A673 (cell line): Measurements from ENCODE around the gene HABP2. TPM values are rescaled to one million over a fixed set of nuclear protein-coding genes. Genes with fewer than 3 reads are reported as not detected.

ENCODE experiments used
- BruUV-seq: library from RNA; stranded (reverse); fragments of 400-500 nt; replicated peaks from 2 replicates; lab custom pipeline; 2021; lab: Mats Ljungman, UMichigan
- CTCF ChIA-PET: fragments of 300-600 bp; sonication (Branson Sonifier 250); formaldehyde crosslinking; loops from one replicate; lab custom pipeline; 2022; ENCODE audit warnings: antibody characterized with exemption; lab: Charles Lee
- POLR2A ChIA-PET: fragments of 300-600 bp; sonication (Branson Sonifier 250); formaldehyde crosslinking; loops from one replicate; lab custom pipeline; 2022; ENCODE audit warnings: antibody characterized with exemption; ENCODE audit not compliant: low non-redundant PET; lab: Charles Lee
- DNase-seq: peaks from one replicate; pipeline ENCODE4 v3.0.0-alpha.2; 2015; ENCODE audit warnings: low spot score
- H3K27ac ChIP-seq: fragments of 200-600 bp; sonication (generic); 2 replicates; pipeline ENCODE4 v1.5.1; 2016; ENCODE audit warnings: mixed run types, low read depth, mild to moderate bottlenecking, mixed read lengths, antibody characterized with exemption, low read length; ENCODE audit not compliant: poor library complexity, severe bottlenecking
- H3K27me3 ChIP-seq: fragments of 200-600 bp; sonication (generic); replicated peaks from 2 replicates; pipeline ENCODE4 v1.6.1; 2017; ENCODE audit warnings: mixed run types, low read depth, mild to moderate bottlenecking, mixed read lengths, antibody characterized with exemption, low read length; ENCODE audit not compliant: insufficient read depth, poor library complexity
- H3K36me3 ChIP-seq: fragments of 200-600 bp; sonication (generic); 2 replicates; pipeline ENCODE4 v1.6.1; 2016; ENCODE audit warnings: mixed run types, mild to moderate bottlenecking, mixed read lengths, antibody characterized with exemption, low read length; ENCODE audit not compliant: insufficient read depth, poor library complexity, severe bottlenecking
- H3K4me1 ChIP-seq: fragments of 200-600 bp; sonication (generic); 2 replicates; pipeline ENCODE4 v1.6.1; 2017; ENCODE audit warnings: mixed run types, mild to moderate bottlenecking, mixed read lengths, antibody characterized with exemption, low read length; ENCODE audit not compliant: insufficient read depth, poor library complexity, severe bottlenecking
- H3K4me3 ChIP-seq: fragments of 200-600 bp; sonication (generic); 2 replicates; pipeline ENCODE4 v1.5.1; 2016; ENCODE audit warnings: low read depth, mixed run types, mild to moderate bottlenecking, mixed read lengths, low read length; ENCODE audit not compliant: poor library complexity, severe bottlenecking
- H3K9me3 ChIP-seq: fragments of 200-600 bp; sonication (generic); 2 replicates; pipeline ENCODE4 v1.6.1; 2016; ENCODE audit warnings: mixed run types, low read depth, mild to moderate bottlenecking, mixed read lengths, antibody characterized with exemption, low read length; ENCODE audit not compliant: poor library complexity, severe bottlenecking
- EZH2 ChIP-seq: fragments of 200-600 bp; sonication (generic); IDR thresholded peaks from 2 replicates; pipeline ENCODE4 v1.6.1; 2017; ENCODE audit warnings: borderline replicate concordance, low read depth, mild to moderate bottlenecking, mixed read lengths, antibody characterized with exemption, low read length; ENCODE audit not compliant: poor library complexity, severe bottlenecking
- intact Hi-C: fragments of 100-400 bp; cut with micrococcal nuclease; formaldehyde crosslinking; loops from one replicate; pipeline ENCODE4 v1.10.0; 2022; ENCODE audit not compliant: unreplicated experiment
- total RNA-seq: library from RNA; stranded (reverse); gene quantifications from 2 replicates; pipeline ENCODE4 v1.2.3, GENCODE V29; 2021
- TF ChIP-seq, protein P1 (sequence below): fragments of 300-800, 200-600 bp; sonication (generic); conservative IDR thresholded peaks from 2 replicates; pipeline ENCODE4 v1.5.1; 2017; ENCODE audit warnings: low read depth, mild to moderate bottlenecking, antibody characterized with exemption, low read length, moderate library complexity, mixed read lengths

HABP2 gene
- total RNA-seq, 1 experiment from 2014 or later = not detected

DNA sequence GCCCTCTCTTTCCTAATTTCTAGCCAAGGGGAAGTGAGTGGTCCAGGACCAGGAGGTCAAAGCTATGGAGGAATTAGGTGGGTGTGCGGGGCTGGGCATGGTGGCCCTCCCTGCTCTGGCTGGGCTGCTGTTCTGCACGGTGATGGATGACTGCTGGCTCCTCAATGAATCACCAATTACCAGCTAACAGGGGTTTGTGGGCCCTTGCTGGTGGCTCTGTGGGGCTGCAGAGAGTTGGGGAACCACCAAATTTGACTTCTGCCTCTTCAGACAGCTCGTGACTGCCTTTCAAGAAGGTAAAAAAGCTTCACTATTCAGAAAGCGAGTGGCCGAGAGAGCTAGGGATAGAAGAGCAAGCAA lies 35.0 kb upstream of the HABP2 start:
- Histone ChIP-seq H3K36me3 (no peaks in the 10 kb centered on the region), H3K4me3 (no peak overlapping the region), H3K27me3 (no peaks in the 10 kb centered on the region), H3K27ac (no peak overlapping the region), H3K9me3 (no peaks in the 10 kb centered on the region), H3K4me1 (no peaks in the 10 kb centered on the region)
- BruUV-seq = no TSS peak
- CTCF ChIA-PET = no interaction called here
- intact Hi-C loops = no loop called here
- POLR2A ChIA-PET = no interaction called here
- no peak for DNase-seq
- TF ChIP-seq EZH2 = no peak
- TF ChIP-seq, protein P1, sequence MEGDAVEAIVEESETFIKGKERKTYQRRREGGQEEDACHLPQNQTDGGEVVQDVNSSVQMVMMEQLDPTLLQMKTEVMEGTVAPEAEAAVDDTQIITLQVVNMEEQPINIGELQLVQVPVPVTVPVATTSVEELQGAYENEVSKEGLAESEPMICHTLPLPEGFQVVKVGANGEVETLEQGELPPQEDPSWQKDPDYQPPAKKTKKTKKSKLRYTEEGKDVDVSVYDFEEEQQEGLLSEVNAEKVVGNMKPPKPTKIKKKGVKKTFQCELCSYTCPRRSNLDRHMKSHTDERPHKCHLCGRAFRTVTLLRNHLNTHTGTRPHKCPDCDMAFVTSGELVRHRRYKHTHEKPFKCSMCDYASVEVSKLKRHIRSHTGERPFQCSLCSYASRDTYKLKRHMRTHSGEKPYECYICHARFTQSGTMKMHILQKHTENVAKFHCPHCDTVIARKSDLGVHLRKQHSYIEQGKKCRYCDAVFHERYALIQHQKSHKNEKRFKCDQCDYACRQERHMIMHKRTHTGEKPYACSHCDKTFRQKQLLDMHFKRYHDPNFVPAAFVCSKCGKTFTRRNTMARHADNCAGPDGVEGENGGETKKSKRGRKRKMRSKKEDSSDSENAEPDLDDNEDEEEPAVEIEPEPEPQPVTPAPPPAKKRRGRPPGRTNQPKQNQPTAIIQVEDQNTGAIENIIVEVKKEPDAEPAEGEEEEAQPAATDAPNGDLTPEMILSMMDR = no peak

DNA sequence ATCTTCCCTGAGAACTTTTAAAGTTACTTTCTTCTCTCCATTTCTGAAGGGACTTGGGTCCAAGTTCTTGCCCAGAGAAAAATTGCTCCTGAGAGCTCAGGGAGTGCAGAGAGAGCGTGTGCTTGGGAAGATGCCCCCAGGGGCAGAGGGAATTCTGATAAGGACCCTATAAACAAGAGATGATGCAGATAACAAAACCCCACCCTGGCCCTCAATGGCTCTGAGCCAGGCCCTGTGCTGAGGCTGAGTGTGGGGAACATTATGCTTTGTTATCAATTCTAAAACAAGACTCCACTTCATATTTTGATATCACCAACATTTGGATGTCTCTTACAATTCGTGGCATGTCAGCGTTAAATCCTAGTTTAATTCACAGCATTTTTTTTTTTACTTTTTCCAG lies 34.4 kb upstream of the HABP2 start:
- Histone ChIP-seq H3K27ac (no peak overlapping the region), H3K9me3 (no peaks in the 10 kb centered on the region), H3K27me3 (no peaks in the 10 kb centered on the region), H3K4me3 (no peak overlapping the region), H3K4me1 (no peaks in the 10 kb centered on the region), H3K36me3 (no peaks in the 10 kb centered on the region)
- intact Hi-C loops = no loop called here
- ChIA-PET CTCF (no interaction called here), POLR2A (no interaction called here)
- BruUV-seq = no TSS peak
- no peak for DNase-seq
- TF ChIP-seq EZH2 = no peak
- TF ChIP-seq, protein P1 = no peak

DNA sequence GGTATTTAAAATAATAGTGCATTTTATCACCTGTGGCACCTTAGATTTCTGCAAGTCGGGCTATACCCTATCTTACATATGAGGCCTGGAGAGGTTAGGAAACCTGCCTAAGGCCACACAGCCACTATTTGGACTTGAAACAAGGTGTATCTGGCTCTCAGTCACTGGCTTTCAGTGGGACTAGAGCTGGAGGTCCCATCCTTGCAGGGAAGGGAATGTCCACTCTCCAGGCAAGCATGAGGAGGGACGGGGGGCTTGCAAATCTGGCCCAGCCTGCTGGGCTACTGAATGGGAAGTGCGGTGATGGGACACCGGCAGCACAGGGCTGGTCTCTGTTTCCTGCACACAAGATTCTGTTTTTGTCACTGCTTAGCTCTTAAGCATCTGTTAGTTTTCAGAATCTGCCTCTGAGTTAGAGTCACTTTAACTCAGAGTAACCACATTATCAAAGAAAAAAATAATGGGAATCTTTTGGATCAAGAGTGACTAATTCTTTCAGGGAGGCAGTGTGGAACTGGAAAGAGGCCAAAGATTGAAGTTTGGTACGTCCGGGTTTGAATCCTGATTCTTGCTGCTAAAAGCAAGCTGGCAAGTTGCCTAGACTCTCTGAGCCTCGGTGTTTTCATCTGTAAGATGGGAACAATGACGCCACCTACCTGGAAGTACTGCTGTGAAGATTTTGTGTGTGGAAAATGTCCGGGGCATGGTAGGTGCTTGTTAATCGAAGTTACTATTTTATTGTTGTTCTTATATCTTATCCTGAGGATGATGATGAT lies 33.8 kb upstream of the HABP2 start:
- ChIA-PET POLR2A (no interaction called here), CTCF (no interaction called here)
- Histone ChIP-seq H3K4me3 (no peak overlapping the region), H3K27ac (no peak overlapping the region), H3K4me1 (no peaks in the 10 kb centered on the region), H3K9me3 (no peaks in the 10 kb centered on the region), H3K36me3 (no peaks in the 10 kb centered on the region), H3K27me3 (no peaks in the 10 kb centered on the region)
- DNase-seq = no peak
- TF ChIP-seq, protein P1 = no peak
- TF ChIP-seq EZH2 = no peak
- intact Hi-C loops = no loop called here
- BruUV-seq = no TSS peak
